Panc1 (cell line): ENCODE results near the gene CNEP1R1. TPM values are rescaled to one million over a fixed set of nuclear protein-coding genes. Genes with fewer than 3 reads are reported as not detected.

ENCODE experiments used
- ATAC-seq: fragments of 200-7000 bp; cut with Tn5 transposase; 2 replicates; pipeline ENCODE4 v1.9.1; 2020; ENCODE audit warnings: mild to moderate bottlenecking, moderate library complexity
- BruUV-seq: library from RNA; stranded (reverse); fragments of 400-500 nt; replicated peaks from 2 replicates; lab custom pipeline; 2021; lab: Mats Ljungman, UMichigan
- CTCF ChIA-PET: fragments of 300-600 bp; sonication (Branson Sonifier 250); formaldehyde crosslinking; loops from one replicate; lab custom pipeline; 2022; ENCODE audit warnings: antibody characterized with exemption; lab: Charles Lee
- POLR2A ChIA-PET: fragments of 300-600 bp; sonication (Branson Sonifier 250); formaldehyde crosslinking; loops from one replicate; lab custom pipeline; 2022; ENCODE audit warnings: antibody characterized with exemption; lab: Charles Lee
- DNase-seq: peaks from one replicate; pipeline ENCODE4 v3.0.0-alpha.2; 2010; ENCODE audit warnings: low read depth, low spot score
- H3K27ac ChIP-seq: 2 replicates; pipeline ENCODE4 v1.5.1; 2011; ENCODE audit warnings: mild to moderate bottlenecking, low read length, inconsistent platforms
- H3K27me3 ChIP-seq: fragments of 200-500 bp; sonication (Bioruptor generic); 2 replicates; pipeline ENCODE4 v1.6.0; 2014; ENCODE audit warnings: low read length, inconsistent platforms; ENCODE audit not compliant: control insufficient read depth, insufficient read depth
- H3K36me3 ChIP-seq: fragments of 200-500 bp; sonication (Bioruptor generic); 2 replicates; pipeline ENCODE4 v1.5.1; 2014; ENCODE audit warnings: inconsistent platforms, mild to moderate bottlenecking, low read length, moderate library complexity; ENCODE audit not compliant: control insufficient read depth, insufficient read depth
- H3K4me1 ChIP-seq: 2 replicates; pipeline ENCODE4 v1.5.1; 2011; ENCODE audit warnings: inconsistent platforms, mild to moderate bottlenecking, low read length, moderate library complexity; ENCODE audit not compliant: control insufficient read depth, insufficient read depth
- H3K4me3 ChIP-seq, 2 experiments: 2 replicates each; pipeline ENCODE4 v1.5.1; 2011 to 2012; ENCODE audit warnings: low read depth in 2 of 2, low read length in 2 of 2, mild to moderate bottlenecking in 2 of 2, inconsistent platforms in 1 of 2, moderate library complexity in 1 of 2
- H3K9me3 ChIP-seq: fragments of 200-500 bp; sonication (Bioruptor generic); 2 replicates; pipeline ENCODE4 v1.5.1; 2014; ENCODE audit warnings: low read depth, mild to moderate bottlenecking, inconsistent platforms, low read length, moderate library complexity; ENCODE audit not compliant: control insufficient read depth, insufficient read depth
- CTCF ChIP-seq: fragments of 450-650 bp; IDR thresholded peaks from 2 replicates; pipeline ENCODE4 v1.5.1; 2017; ENCODE audit warnings: mild to moderate bottlenecking
- POLR2AphosphoS5 ChIP-seq: IDR thresholded peaks from 2 replicates; pipeline ENCODE4 v1.6.1; 2012; ENCODE audit warnings: mild to moderate bottlenecking, low read depth, low read length, moderate library complexity
- REST ChIP-seq, 2 experiments: IDR thresholded peaks; 2 replicates each; pipeline ENCODE4 v1.6.1; 2011 to 2012; ENCODE audit warnings: low read depth in 2 of 2, control low read depth in 1 of 2, low read length in 1 of 2, mild to moderate bottlenecking in 1 of 2, moderate library complexity in 1 of 2; ENCODE audit not compliant: insufficient read depth in 1 of 2
- SIN3A ChIP-seq: IDR thresholded peaks from 2 replicates; pipeline ENCODE4 v1.6.1; 2012; ENCODE audit warnings: low read depth, mild to moderate bottlenecking, low read length, moderate library complexity, borderline replicate concordance; ENCODE audit not compliant: insufficient read depth
- TCF7L2 ChIP-seq: IDR thresholded peaks from 2 replicates; pipeline ENCODE4 v1.6.1; 2011; ENCODE audit warnings: mild to moderate bottlenecking, low read depth, low read length, inconsistent platforms
- in situ Hi-C: cut with HindIII; loops from 2 replicates; pipeline ENCODE4 v1.10.0; 2016; ENCODE audit warnings: low sequenced_read_pairs, low pct_unique_long_range_greater_than_20kb
- intact Hi-C: fragments of 100-400 bp; cut with micrococcal nuclease; formaldehyde crosslinking; loops from one replicate; pipeline ENCODE4 v1.10.0; 2022; ENCODE audit not compliant: unreplicated experiment
- total RNA-seq: library from RNA; stranded (reverse); gene quantifications from one replicate; pipeline ENCODE4 v1.2.1, GENCODE V29; 2021; ENCODE audit not compliant: unreplicated experiment

The CNEP1R1 gene
- total RNA-seq, 1 experiment from 2014 or later, result 22.0 TPM

- no peaks in the 10 kb centered on the region for H3K27me3 ChIP-seq
- DNase-seq, result no peak
- H3K27ac ChIP-seq, result no peak overlapping the region
- no peaks in the 10 kb centered on the region for H3K4me1 ChIP-seq
- no peaks in the 10 kb centered on the region for H3K9me3 ChIP-seq
- in situ Hi-C loops (no loop called here), intact Hi-C loops (no loop called here)
- ChIA-PET CTCF (no interaction called here), POLR2A (no interaction called here)
- TF ChIP-seq REST (IDR thresholded peaks at IDR 0.05; ENCODE audit: insufficient read depth in 1 of 2, low read depth in 2 of 2, low read length in 1 of 2), result no peak
- no TSS peak for BruUV-seq
- no peak for ATAC-seq
- H3K4me3 ChIP-seq, result no peak overlapping the region
- no peaks in the 10 kb centered on the region for H3K36me3 ChIP-seq
These were observed 12.7 kb downstream of the CNEP1R1 start for GRCh38 chr16:50037662-50038220.

- no peaks in the 10 kb centered on the region for H3K27me3 ChIP-seq
- no peaks in the 10 kb centered on the region for H3K4me1 ChIP-seq
- BruUV-seq, result no TSS peak
- no peak for TF ChIP-seq CTCF
- TF ChIP-seq TCF7L2, result no peak
- no peak for TF ChIP-seq SIN3A
- TF ChIP-seq POLR2AphosphoS5, result no peak
- TF ChIP-seq REST (IDR thresholded peaks at IDR 0.05; ENCODE audit: insufficient read depth in 1 of 2, low read depth in 2 of 2, low read length in 1 of 2), result no peak
- H3K27ac ChIP-seq, result no peak overlapping the region
- H3K4me3 ChIP-seq, result no peak overlapping the region
- ATAC-seq, result no peak
- H3K36me3 ChIP-seq, result no peaks in the 10 kb centered on the region
- H3K9me3 ChIP-seq, result no peaks in the 10 kb centered on the region
- intact Hi-C loops, result no loop called here
- no peak for DNase-seq
- ChIA-PET CTCF (no interaction called here), POLR2A (no interaction called here)
- in situ Hi-C loops, result no loop called here
These were observed 13.3 kb downstream of the CNEP1R1 start for GRCh38 chr16:50038286-50038685.
